GM13977 (cell line): ENCODE measurements around the gene HES7.
A peak's percentile ranks its signal among the peaks of the same experiment; 100 is the strongest.

ENCODE experiments used
- DNase-seq: peaks from one replicate; pipeline ENCODE4 v3.0.0; 2012; ENCODE audit warnings: low spot score
- CTCF ChIP-seq: IDR thresholded peaks from 2 replicates; pipeline ENCODE4 v1.5.1; 2012; ENCODE audit warnings: mild to moderate bottlenecking, control low read depth; ENCODE audit not compliant: insufficient read depth; ENCODE audit errors: extremely low read depth, missing control alignments
- in situ Hi-C: fragments of 300-500 bp; cut with MboI; formaldehyde crosslinking; loops from one replicate; pipeline ENCODE4 v1.12.0; 2022; ENCODE audit warnings: low sequenced_read_pairs, low pct_unique_long_range_greater_than_20kb, mixed read lengths, inconsistent platforms; ENCODE audit not compliant: unreplicated experiment

Gene HES7

GRCh38 chr17:8121681-8122421, 2.1 kb downstream of the HES7 start:
- in situ Hi-C loops: no loop called here
- peak; percentile 91 for TF ChIP-seq CTCF
- peak; percentile 78 for DNase-seq

GRCh38 chr17:8121407-8121680, 2.6 kb downstream of the HES7 start:
- no peak for TF ChIP-seq CTCF
- no peak for DNase-seq
- in situ Hi-C loops: no loop called here

GRCh38 chr17:8120520-8121406, 3.1 kb downstream of the HES7 start:
- in situ Hi-C loops: no loop called here
- peak; percentile 76 for DNase-seq
- peak; percentile 12 for TF ChIP-seq CTCF

GRCh38 chr17:8119581-8120519, 4.1 kb downstream of the HES7 start:
- TF ChIP-seq CTCF: no peak
- peak; percentile 79 for DNase-seq
- in situ Hi-C loops: no loop called here

GRCh38 chr17:8118769-8119580, 4.9 kb downstream of the HES7 start:
- in situ Hi-C loops: no loop called here

More at GRCh38 chr17:8118769-8119580, 4.9 kb downstream of the HES7 start:
- peak; percentile 87 for DNase-seq
- TF ChIP-seq CTCF: peak; percentile 82
